H9 (cell line): ENCODE measurements around the gene CMTM4. TPM values are rescaled to one million over a fixed set of nuclear protein-coding genes. Genes with fewer than 3 reads are reported as not detected.

ENCODE experiments used
- DNase-seq: peaks from one replicate; pipeline ENCODE4 v3.0.0-alpha.2; 2017
- H2AFZ ChIP-seq: one replicate; pipeline ENCODE4 v1.6.1; 2013; ENCODE audit warnings: mild to moderate bottlenecking, low read length, control low read depth, moderate library complexity
- H2AK5ac ChIP-seq: 2 replicates; pipeline ENCODE4 v1.6.1; 2013; ENCODE audit warnings: low read length, control low read depth, mixed read lengths; ENCODE audit not compliant: insufficient read length
- H2BK120ac ChIP-seq: one replicate; pipeline ENCODE4 v1.6.1; 2013; ENCODE audit warnings: low read depth, mild to moderate bottlenecking, low read length, control low read depth, inconsistent platforms; ENCODE audit not compliant: poor library complexity, severe bottlenecking
- H2BK12ac ChIP-seq: 2 replicates; pipeline ENCODE4 v1.6.1; 2013; ENCODE audit warnings: low read length, control low read depth, mixed read lengths, low read depth; ENCODE audit not compliant: insufficient read length
- H2BK15ac ChIP-seq: 2 replicates; pipeline ENCODE4 v1.6.1; 2013; ENCODE audit warnings: low read depth, low read length, control low read depth
- H2BK20ac ChIP-seq: one replicate; pipeline ENCODE4 v1.6.1; 2013; ENCODE audit warnings: low read depth, mild to moderate bottlenecking, low read length, control low read depth, inconsistent platforms; ENCODE audit not compliant: poor library complexity, severe bottlenecking
- H2BK5ac ChIP-seq: 2 replicates; pipeline ENCODE4 v1.6.1; 2013; ENCODE audit warnings: low read length, control low read depth, mixed read lengths; ENCODE audit not compliant: insufficient read length
- H3K14ac ChIP-seq: 2 replicates; pipeline ENCODE4 v1.6.1; 2013; ENCODE audit warnings: low read length, control low read depth; ENCODE audit not compliant: insufficient read depth
- H3K18ac ChIP-seq: 2 replicates; pipeline ENCODE4 v1.6.1; 2013; ENCODE audit warnings: low read depth, mild to moderate bottlenecking, mixed read lengths, low read length, control low read depth; ENCODE audit not compliant: insufficient read length
- H3K23ac ChIP-seq: 2 replicates; pipeline ENCODE4 v1.6.1; 2013; ENCODE audit warnings: low read length, control low read depth, mixed read lengths, low read depth; ENCODE audit not compliant: insufficient read length
- H3K23me2 ChIP-seq: 2 replicates; pipeline ENCODE4 v1.6.1; 2013; ENCODE audit warnings: low read depth, mild to moderate bottlenecking, mixed read lengths, low read length, control low read depth; ENCODE audit not compliant: insufficient read length, poor library complexity, severe bottlenecking
- H3K27ac ChIP-seq: 2 replicates; pipeline ENCODE4 v1.5.1; 2013; ENCODE audit warnings: low read length, control low read depth, mixed read lengths, low read depth; ENCODE audit not compliant: insufficient read length
- H3K27me3 ChIP-seq: 2 replicates; pipeline ENCODE4 v1.6.1; 2013; ENCODE audit warnings: low read length, control low read depth, inconsistent platforms; ENCODE audit not compliant: insufficient read depth
- H3K4ac ChIP-seq: 2 replicates; pipeline ENCODE4 v1.6.1; 2013; ENCODE audit warnings: low read depth, mild to moderate bottlenecking, control low read depth, inconsistent platforms, low read length, moderate library complexity
- H3K4me1 ChIP-seq: 2 replicates; pipeline ENCODE4 v1.6.1; 2013; ENCODE audit warnings: low read length, control low read depth, inconsistent platforms; ENCODE audit not compliant: insufficient read depth
- H3K4me2 ChIP-seq: 2 replicates; pipeline ENCODE4 v1.6.1; 2013; ENCODE audit warnings: low read length, control low read depth, mixed read lengths; ENCODE audit not compliant: insufficient read length, insufficient read depth
- H3K56ac ChIP-seq: 2 replicates; pipeline ENCODE4 v1.6.1; 2013; ENCODE audit warnings: low read depth, mild to moderate bottlenecking, mixed read lengths, low read length, control low read depth; ENCODE audit not compliant: insufficient read length
- H3K79me1 ChIP-seq: 2 replicates; pipeline ENCODE4 v1.6.1; 2013; ENCODE audit warnings: low read depth, mild to moderate bottlenecking, moderate library complexity, low read length, control low read depth, inconsistent platforms; ENCODE audit not compliant: insufficient read depth, poor library complexity, severe bottlenecking
- H3K79me2 ChIP-seq: 2 replicates; pipeline ENCODE4 v1.6.1; 2013; ENCODE audit warnings: low read length, control low read depth, inconsistent platforms; ENCODE audit not compliant: insufficient read depth
- H3K9ac ChIP-seq: 2 replicates; pipeline ENCODE4 v1.6.1; 2013; ENCODE audit warnings: low read length, control low read depth, mixed read lengths; ENCODE audit not compliant: insufficient read length; ENCODE audit errors: extremely low read depth
- H3K9me3 ChIP-seq: one replicate; pipeline ENCODE4 v1.6.1; 2013; ENCODE audit warnings: low read depth, low read length, inconsistent platforms; ENCODE audit not compliant: control insufficient read depth
- H3T11ph ChIP-seq: one replicate; pipeline ENCODE4 v1.6.1; 2013; ENCODE audit warnings: mild to moderate bottlenecking, low read length, control low read depth, inconsistent platforms
- H4K20me1 ChIP-seq: one replicate; pipeline ENCODE4 v1.6.1; 2013; ENCODE audit not compliant: control insufficient read depth, insufficient read length, insufficient read depth
- H4K5ac ChIP-seq: 2 replicates; pipeline ENCODE4 v1.6.1; 2013; ENCODE audit warnings: low read depth, mild to moderate bottlenecking, mixed read lengths, low read length, control low read depth; ENCODE audit not compliant: insufficient read length
- H4K8ac ChIP-seq: replicated peaks from 2 replicates; pipeline ENCODE4 v1.6.1; 2013; ENCODE audit warnings: low read length, control low read depth, mixed read lengths, low read depth; ENCODE audit not compliant: insufficient read length
- H4K91ac ChIP-seq: 2 replicates; pipeline ENCODE4 v1.6.1; 2013; ENCODE audit warnings: low read depth, mild to moderate bottlenecking, moderate library complexity, mixed read lengths, low read length, control low read depth; ENCODE audit not compliant: insufficient read length
- H3K27ac Mint-ChIP-seq, 3 experiments: 2 replicates in 2 of 3; 3 replicates in 1 of 3; pipeline ENCODE4 v1.8.0; 2020 to 2021; ENCODE audit warnings: mixed read lengths in 3 of 3, mild to moderate bottlenecking in 1 of 3, moderate library complexity in 1 of 3
- H3K27me3 Mint-ChIP-seq: 2 replicates; pipeline ENCODE4 v1.8.0; 2021; ENCODE audit warnings: low read depth, mild to moderate bottlenecking, moderate library complexity, mixed read lengths
- H3K36me3 Mint-ChIP-seq, 3 experiments: 2 replicates in 2 of 3; 3 replicates in 1 of 3; pipeline ENCODE4 v1.8.0; 2020 to 2021; ENCODE audit warnings: low read depth in 3 of 3, mixed read lengths in 3 of 3; ENCODE audit not compliant: insufficient read depth in 1 of 3
- H3K4me1 Mint-ChIP-seq, 2 experiments: 2 replicates each; pipeline ENCODE4 v1.8.0; 2020; ENCODE audit warnings: mixed read lengths in 2 of 2
- H3K4me3 Mint-ChIP-seq, 2 experiments: 2 replicates in 1 of 2; 3 replicates in 1 of 2; pipeline ENCODE4 v1.8.0; 2020 to 2021; ENCODE audit warnings: mild to moderate bottlenecking in 2 of 2, mixed read lengths in 2 of 2, moderate library complexity in 1 of 2
- H3K9me3 Mint-ChIP-seq, 2 experiments: 2 replicates in 1 of 2; 3 replicates in 1 of 2; pipeline ENCODE4 v1.8.0; 2020; ENCODE audit warnings: mild to moderate bottlenecking in 2 of 2, mixed read lengths in 2 of 2, moderate library complexity in 1 of 2
- WGBS: extraction: QIAGEN DNeasy Blood & Tissue Kit; methylation state at CpG from one replicate; pipeline ENCODE4 v1.1.7; 2013; ENCODE audit warnings: missing lambda C conversion rate, low lambda C conversion rate, mixed read lengths; ENCODE audit not compliant: insufficient read length; ENCODE audit errors: extremely low coverage; 5-methylcytosine and 5-hydroxymethylcytosine counted together
- total RNA-seq: library from RNA; stranded (reverse); gene quantifications from 2 replicates; pipeline ENCODE4 v1.2.1, GENCODE V29; 2021
- TF ChIP-seq, protein P1 (sequence below): fragments of 200-600 bp; sonication (generic); conservative IDR thresholded peaks from 3 replicates; pipeline ENCODE4 v1.8.0; 2021; ENCODE audit warnings: antibody characterized with exemption, mild to moderate bottlenecking

The CMTM4 gene
- total RNA-seq, 1 experiment from 2014 or later = 40.5 TPM

DNA sequence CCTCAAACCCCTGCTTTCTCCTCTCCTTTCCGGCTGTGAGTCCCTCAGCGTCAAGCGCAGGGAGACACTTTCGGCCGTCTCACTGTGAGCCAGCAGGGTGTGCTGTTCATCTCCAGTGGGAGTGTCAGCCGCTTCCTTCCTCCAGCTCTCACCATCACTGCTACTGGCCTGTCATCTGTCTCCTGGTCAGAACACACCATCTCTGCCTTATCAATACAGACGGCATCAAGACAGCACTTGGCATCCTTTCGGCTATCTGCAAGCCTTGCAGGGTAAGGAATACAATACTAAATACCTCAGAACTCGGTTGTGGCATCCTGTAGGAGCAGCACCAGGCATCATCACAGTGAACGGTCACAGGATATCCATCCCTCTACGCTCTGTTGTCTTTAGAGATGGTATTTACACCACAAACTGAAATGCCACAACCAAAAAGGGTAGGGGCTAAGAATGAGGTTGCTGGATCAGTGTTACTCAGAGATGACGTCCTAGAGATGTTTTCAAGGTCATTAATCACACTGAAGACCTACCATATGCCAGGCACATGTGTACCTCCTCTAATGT is 20.7 kb upstream of the CMTM4 start:
- H2BK5ac ChIP-seq = no peak overlapping the region
- peaks cover 0 to 6% of the 10 kb centered on the region in 2 experiments; a peak in 2 of 4 replicates for H3K4me1 Mint-ChIP-seq
- H3K27ac Mint-ChIP-seq = peak overlapping the region in 2 of 3 experiments; percentile 36 to 43; a peak in 1 of 7 replicates
- H3K23me2 ChIP-seq = no peaks in the 10 kb centered on the region
- H3K79me2 ChIP-seq = no peaks in the 10 kb centered on the region
- no peak overlapping the region for H3K9ac ChIP-seq
- H2BK20ac ChIP-seq = no peak overlapping the region
- H3K9me3 Mint-ChIP-seq = peaks cover 2 to 6% of the 10 kb centered on the region in 2 experiments; a peak in 4 of 5 replicates
- WGBS = no CpG with 5 or more reads among the region's 12 CpGs
- H2BK120ac ChIP-seq = no peak overlapping the region
- no peak overlapping the region for H2BK12ac ChIP-seq
- no peak overlapping the region for H3T11ph ChIP-seq
- H4K8ac ChIP-seq = no peak overlapping the region
- TF ChIP-seq, protein P1, sequence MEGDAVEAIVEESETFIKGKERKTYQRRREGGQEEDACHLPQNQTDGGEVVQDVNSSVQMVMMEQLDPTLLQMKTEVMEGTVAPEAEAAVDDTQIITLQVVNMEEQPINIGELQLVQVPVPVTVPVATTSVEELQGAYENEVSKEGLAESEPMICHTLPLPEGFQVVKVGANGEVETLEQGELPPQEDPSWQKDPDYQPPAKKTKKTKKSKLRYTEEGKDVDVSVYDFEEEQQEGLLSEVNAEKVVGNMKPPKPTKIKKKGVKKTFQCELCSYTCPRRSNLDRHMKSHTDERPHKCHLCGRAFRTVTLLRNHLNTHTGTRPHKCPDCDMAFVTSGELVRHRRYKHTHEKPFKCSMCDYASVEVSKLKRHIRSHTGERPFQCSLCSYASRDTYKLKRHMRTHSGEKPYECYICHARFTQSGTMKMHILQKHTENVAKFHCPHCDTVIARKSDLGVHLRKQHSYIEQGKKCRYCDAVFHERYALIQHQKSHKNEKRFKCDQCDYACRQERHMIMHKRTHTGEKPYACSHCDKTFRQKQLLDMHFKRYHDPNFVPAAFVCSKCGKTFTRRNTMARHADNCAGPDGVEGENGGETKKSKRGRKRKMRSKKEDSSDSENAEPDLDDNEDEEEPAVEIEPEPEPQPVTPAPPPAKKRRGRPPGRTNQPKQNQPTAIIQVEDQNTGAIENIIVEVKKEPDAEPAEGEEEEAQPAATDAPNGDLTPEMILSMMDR = peak; percentile 75
- peak; percentile 78 for DNase-seq
- H3K14ac ChIP-seq = no peak overlapping the region
- H3K4me3 Mint-ChIP-seq = no peak overlapping the region
- no peaks in the 10 kb centered on the region for H3K27me3 ChIP-seq
- no peak overlapping the region for H2AK5ac ChIP-seq
- no peaks in the 10 kb centered on the region for H3K9me3 ChIP-seq
- H3K36me3 Mint-ChIP-seq = peaks cover 8 to 39% (median 19%) of the 10 kb centered on the region in 3 experiments; a peak in 6 of 7 replicates
- no peak overlapping the region for H4K5ac ChIP-seq
- H3K56ac ChIP-seq = no peak overlapping the region
- H4K91ac ChIP-seq = no peak overlapping the region
- H3K27ac ChIP-seq = no peak overlapping the region
- H3K79me1 ChIP-seq = no peaks in the 10 kb centered on the region
- no peak overlapping the region for H3K23ac ChIP-seq
- H3K4ac ChIP-seq = no peak overlapping the region
- peaks cover 2% of the 10 kb centered on the region; the same call in 1 of the 2 replicates for H3K27me3 Mint-ChIP-seq
- no peak overlapping the region for H3K18ac ChIP-seq
- H3K4me1 ChIP-seq = no peaks in the 10 kb centered on the region
- H4K20me1 ChIP-seq = peaks cover under 1% of the 10 kb centered on the region
- no peak overlapping the region for H2BK15ac ChIP-seq
- no peak overlapping the region for H3K4me2 ChIP-seq
- H2AFZ ChIP-seq = no peak overlapping the region
